Left lung (tissue), 10 donors: ENCODE measurements around the gene IMPA2. TPM values are rescaled to one million over a fixed set of nuclear protein-coding genes. Genes with fewer than 3 reads are reported as not detected.

ENCODE experiments used
- ATAC-seq: fragments of 200-7000 bp; cut with Tn5 transposase; one replicate; pipeline ENCODE4 v1.9.1; 2020; ENCODE audit warnings: moderate library complexity
- DNase-seq, 4 donors: peaks; one replicate each; pipeline ENCODE4 v3.0.0-alpha.2; 2013 to 2020
- H3K27ac ChIP-seq, 2 donors: fragments of 200-600 bp; sonication (generic) in 1 of 2; one replicate each; pipeline versions ENCODE4 v1.5.0 to v1.8.0; 2020 to 2021
- H3K27me3 ChIP-seq, 2 donors: fragments of 200-600 bp; sonication (generic) in 1 of 2; one replicate each; pipeline versions ENCODE4 v1.5.0 to v1.8.0; 2020 to 2021
- H3K36me3 ChIP-seq, 2 donors: fragments of 200-600 bp; sonication (generic) in 1 of 2; one replicate each; pipeline versions ENCODE4 v1.5.0 to v1.8.0; 2020 to 2021
- H3K4me1 ChIP-seq, 2 donors: fragments of 200-600 bp; one replicate each; pipeline ENCODE4 v1.8.0; 2021
- H3K4me3 ChIP-seq, 2 donors: fragments of 200-600 bp; sonication (generic) in 1 of 2; one replicate each; pipeline versions ENCODE4 v1.5.0 to v1.8.0; 2020 to 2021; ENCODE audit warnings: mild to moderate bottlenecking in 1 of 2
- H3K9me3 ChIP-seq, 2 donors: fragments of 200-600 bp; sonication (generic) in 1 of 2; one replicate each; pipeline versions ENCODE4 v1.5.0 to v1.8.0; 2020 to 2021
- intact Hi-C, 2 donors: fragments of 100-400 bp; cut with DNase I; formaldehyde crosslinking; loops; one replicate each; pipeline versions ENCODE4 v1.11.2 to v1.14.2; 2022
- polyA plus RNA-seq, 6 donors: library from polyadenylated mRNA; unstranded; fragments of 120-200 nt; gene quantifications; one replicate each; pipeline ENCODE4 v1.2.1, GENCODE V29; 2013; ENCODE audit not compliant: insufficient read length in 6 of 6
- total RNA-seq, 2 donors: library from RNA; stranded (reverse); fragmentation: NEBNext Ultra II Directional; extraction: Animal tissue kit (Norgen Biotek cat#: 25700); gene quantifications; one replicate each; pipeline ENCODE4 v1.2.1, GENCODE V29; 2021
- TF ChIP-seq, protein P1 (sequence below), 2 donors: fragments of 200-600 bp; sonication (generic) in 1 of 2; IDR thresholded peaks; one replicate each; pipeline versions ENCODE4 v1.5.0 to v1.8.0; 2021; ENCODE audit warnings: antibody characterized with exemption in 2 of 2
- donor health status: DM: no; HTN: yes; CAD: no.
- donor health status: DM: no; HTN: no; CAD: no.

IMPA2 gene
- total and polyA plus RNA-seq, 8 donors = 62.2 to 93.4 (median 82.2) TPM

- DNase-seq = no peak
- Histone ChIP-seq H3K4me3 (no peak overlapping the region), H3K4me1 (peaks cover 14 to 20% of the 10 kb centered on the region in 2 donors), H3K36me3 (peaks cover 0 to 81% of the 10 kb centered on the region in 2 donors), H3K9me3 (no peaks in the 10 kb centered on the region), H3K27me3 (no peaks in the 10 kb centered on the region), H3K27ac (no peak overlapping the region)
- intact Hi-C loops = no loop called here
- TF ChIP-seq, protein P1, sequence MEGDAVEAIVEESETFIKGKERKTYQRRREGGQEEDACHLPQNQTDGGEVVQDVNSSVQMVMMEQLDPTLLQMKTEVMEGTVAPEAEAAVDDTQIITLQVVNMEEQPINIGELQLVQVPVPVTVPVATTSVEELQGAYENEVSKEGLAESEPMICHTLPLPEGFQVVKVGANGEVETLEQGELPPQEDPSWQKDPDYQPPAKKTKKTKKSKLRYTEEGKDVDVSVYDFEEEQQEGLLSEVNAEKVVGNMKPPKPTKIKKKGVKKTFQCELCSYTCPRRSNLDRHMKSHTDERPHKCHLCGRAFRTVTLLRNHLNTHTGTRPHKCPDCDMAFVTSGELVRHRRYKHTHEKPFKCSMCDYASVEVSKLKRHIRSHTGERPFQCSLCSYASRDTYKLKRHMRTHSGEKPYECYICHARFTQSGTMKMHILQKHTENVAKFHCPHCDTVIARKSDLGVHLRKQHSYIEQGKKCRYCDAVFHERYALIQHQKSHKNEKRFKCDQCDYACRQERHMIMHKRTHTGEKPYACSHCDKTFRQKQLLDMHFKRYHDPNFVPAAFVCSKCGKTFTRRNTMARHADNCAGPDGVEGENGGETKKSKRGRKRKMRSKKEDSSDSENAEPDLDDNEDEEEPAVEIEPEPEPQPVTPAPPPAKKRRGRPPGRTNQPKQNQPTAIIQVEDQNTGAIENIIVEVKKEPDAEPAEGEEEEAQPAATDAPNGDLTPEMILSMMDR (IDR thresholded peaks at IDR 0.05) = no peak
- ATAC-seq = no peak
Observed at GRCh38 chr18:12008181-12008767, 27.0 kb downstream of the IMPA2 start.

GRCh38 chr18:12008842-12009580, 27.7 kb downstream of the IMPA2 start:
- Histone ChIP-seq H3K36me3 (peaks cover 0 to 88% of the 10 kb centered on the region in 2 donors), H3K9me3 (no peaks in the 10 kb centered on the region), H3K27ac (no peak overlapping the region), H3K4me3 (no peak overlapping the region), H3K4me1 (peaks cover 15 to 26% of the 10 kb centered on the region in 2 donors), H3K27me3 (no peaks in the 10 kb centered on the region)
- DNase-seq = no peak
- TF ChIP-seq, protein P1 (IDR thresholded peaks at IDR 0.05) = no peak
- intact Hi-C loops = no loop called here
- ATAC-seq = no peak

DNA sequence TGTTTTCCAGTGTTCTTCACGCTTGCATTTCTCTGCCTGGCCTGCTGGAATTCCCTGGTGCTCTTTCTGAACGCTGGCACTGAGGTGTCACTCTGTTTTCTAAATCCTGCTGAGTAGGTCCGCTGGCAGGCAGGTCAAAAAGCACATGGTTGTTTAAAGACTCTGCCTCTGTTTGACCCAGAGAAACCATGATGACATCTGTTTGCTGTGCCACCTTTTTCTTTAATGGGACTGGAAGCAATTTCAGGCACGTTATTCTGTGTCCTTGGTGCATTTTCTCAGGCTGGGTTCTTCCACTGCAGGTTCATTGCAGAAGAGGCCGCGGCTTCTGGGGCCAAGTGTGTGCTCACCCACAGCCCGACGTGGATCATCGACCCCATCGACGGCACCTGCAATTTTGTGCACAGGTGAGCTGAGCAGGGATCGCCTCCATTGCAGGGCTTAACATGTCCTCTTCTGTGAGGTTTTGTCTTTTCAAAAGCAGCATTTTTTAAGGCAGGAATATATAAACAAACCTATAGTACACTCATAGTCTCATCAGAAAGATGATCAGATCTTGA, 28.4 kb downstream of the IMPA2 start:
- no peak for DNase-seq
- TF ChIP-seq, protein P1 (IDR thresholded peaks at IDR 0.05) = no peak
- no peaks in the 10 kb centered on the region for H3K27me3 ChIP-seq
- H3K4me1 ChIP-seq = peaks cover 15 to 30% of the 10 kb centered on the region in 2 donors
- no peak for ATAC-seq
- intact Hi-C loops = no loop called here
- no peak overlapping the region for H3K4me3 ChIP-seq
- H3K9me3 ChIP-seq = no peaks in the 10 kb centered on the region
- H3K36me3 ChIP-seq = peaks cover 0 to 91% of the 10 kb centered on the region in 2 donors
- H3K27ac ChIP-seq = no peak overlapping the region

DNA sequence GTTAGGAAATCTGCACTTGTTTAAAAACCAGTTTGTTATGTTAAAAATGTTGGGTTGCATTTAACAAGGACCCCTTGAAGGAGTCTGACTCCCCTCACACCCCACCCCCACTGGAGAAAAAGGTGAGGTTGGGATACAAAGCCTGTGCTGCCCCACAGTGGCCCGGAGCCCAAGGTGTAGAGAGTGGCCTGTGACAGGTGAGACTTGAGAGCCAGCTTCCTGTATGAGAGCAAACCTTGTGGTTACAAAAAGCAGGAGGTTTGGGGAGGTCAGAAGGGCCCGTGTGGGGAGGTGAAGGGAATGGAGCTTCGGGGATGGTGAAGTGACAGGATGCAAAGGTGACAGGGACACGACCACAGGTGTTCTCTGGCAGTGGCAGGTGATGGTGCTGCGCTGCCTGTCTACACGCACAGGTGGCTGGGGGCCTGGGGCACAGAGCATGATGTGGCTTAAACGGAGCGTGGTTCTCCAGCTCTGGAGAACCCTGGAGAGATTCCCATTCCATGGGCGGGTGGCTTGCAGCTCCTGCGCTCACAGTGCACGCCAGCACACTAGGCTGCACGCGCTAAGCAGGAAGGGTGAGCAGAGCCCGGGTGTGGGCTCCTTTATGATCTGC, 29.0 kb downstream of the IMPA2 start:
- H3K27ac ChIP-seq = no peak overlapping the region
- H3K4me1 ChIP-seq = peaks cover 18 to 36% of the 10 kb centered on the region in 2 donors
- H3K27me3 ChIP-seq = no peaks in the 10 kb centered on the region
- peaks cover 0 to 93% of the 10 kb centered on the region in 2 donors for H3K36me3 ChIP-seq
- ATAC-seq = no peak
- TF ChIP-seq, protein P1 (IDR thresholded peaks at IDR 0.05) = no peak
- intact Hi-C loops = no loop called here
- DNase-seq = no peak
- no peaks in the 10 kb centered on the region for H3K9me3 ChIP-seq
- no peak overlapping the region for H3K4me3 ChIP-seq
